ENCODE measurements around the gene PCSK7.
A peak's percentile ranks its signal among the peaks of the same experiment; 100 is the strongest.
"Not testable (repeated sequence)": the region's sequence is repeated elsewhere in the genome, so short reads cannot be mapped to it uniquely, and the experiment has no call there.

Gene PCSK7, protein sequence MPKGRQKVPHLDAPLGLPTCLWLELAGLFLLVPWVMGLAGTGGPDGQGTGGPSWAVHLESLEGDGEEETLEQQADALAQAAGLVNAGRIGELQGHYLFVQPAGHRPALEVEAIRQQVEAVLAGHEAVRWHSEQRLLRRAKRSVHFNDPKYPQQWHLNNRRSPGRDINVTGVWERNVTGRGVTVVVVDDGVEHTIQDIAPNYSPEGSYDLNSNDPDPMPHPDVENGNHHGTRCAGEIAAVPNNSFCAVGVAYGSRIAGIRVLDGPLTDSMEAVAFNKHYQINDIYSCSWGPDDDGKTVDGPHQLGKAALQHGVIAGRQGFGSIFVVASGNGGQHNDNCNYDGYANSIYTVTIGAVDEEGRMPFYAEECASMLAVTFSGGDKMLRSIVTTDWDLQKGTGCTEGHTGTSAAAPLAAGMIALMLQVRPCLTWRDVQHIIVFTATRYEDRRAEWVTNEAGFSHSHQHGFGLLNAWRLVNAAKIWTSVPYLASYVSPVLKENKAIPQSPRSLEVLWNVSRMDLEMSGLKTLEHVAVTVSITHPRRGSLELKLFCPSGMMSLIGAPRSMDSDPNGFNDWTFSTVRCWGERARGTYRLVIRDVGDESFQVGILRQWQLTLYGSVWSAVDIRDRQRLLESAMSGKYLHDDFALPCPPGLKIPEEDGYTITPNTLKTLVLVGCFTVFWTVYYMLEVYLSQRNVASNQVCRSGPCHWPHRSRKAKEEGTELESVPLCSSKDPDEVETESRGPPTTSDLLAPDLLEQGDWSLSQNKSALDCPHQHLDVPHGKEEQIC

DNA sequence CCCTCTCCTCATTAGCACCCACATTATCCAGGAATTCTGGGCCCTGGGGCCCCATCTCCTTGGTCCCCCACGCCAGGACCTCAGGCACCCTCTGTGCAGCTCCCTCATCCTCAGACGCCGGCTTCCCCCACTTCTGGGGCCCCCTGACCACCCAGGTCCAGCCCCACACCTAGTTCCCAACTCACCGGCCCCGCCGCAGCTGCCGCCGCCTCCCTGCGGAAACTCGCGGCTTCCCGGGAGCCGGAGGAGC lies at the start of gene PCSK7:
PCSK7 (minus strand) TSS at position 232 of the 250 bp plus-strand sequence. CDS start 2,229 bp downstream, outside the sequence.
- no peak for DNase-seq (ENCODE audit: low spot score)

DNA sequence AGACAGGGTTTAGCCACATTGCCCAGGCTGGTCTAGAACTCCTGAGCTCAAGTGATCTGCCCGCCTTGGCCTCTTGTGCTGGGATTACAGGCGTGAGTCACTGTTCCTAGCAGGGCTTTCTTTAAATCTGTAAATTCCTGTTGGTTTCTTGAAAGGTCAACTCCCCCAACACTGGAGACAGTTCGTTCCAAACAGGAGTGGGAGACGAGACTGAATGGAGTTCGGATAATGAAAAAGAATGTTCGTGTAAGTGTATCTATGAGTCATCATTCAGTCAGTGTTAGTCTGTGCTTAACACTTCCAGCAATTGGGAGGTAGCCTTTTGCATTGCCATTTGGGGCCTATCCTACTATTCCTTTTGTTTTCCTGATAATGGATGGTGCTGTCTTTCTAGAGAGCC lies 49.3 kb upstream of the PCSK7 start:
- no peak for DNase-seq (ENCODE audit: low spot score)

DNA sequence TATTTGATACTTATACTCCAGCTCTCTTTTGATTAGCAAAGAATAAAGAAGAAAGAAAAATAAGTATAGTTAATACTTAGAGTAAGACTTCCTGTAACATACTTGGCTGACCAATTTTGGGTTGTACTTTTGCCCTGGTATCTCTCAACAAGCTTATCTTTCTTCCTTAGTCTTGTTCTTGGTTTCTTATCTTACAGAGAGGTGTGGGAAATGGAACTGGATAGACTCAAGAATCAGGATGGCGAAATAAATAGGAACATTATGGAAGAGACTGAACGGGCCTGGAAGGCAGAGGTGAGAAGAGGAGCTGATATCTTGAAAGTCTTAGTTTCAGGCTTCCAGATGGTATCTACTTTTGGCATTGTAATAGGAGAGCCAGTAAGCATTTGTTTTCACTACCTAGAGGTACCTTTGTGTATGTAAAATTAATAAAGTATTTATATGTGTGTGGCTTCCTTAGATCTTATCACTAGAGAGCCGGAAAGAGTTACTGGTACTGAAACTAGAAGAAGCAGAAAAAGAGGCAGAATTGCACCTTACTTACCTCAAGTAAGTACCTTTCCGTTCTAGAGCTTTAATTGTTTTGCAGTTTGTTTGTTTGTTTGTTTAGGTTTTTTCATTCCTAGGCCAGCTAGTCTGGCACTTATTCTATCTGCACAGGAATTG lies 48.0 kb upstream of the PCSK7 start:
- no peak for DNase-seq (ENCODE audit: low spot score)

DNA sequence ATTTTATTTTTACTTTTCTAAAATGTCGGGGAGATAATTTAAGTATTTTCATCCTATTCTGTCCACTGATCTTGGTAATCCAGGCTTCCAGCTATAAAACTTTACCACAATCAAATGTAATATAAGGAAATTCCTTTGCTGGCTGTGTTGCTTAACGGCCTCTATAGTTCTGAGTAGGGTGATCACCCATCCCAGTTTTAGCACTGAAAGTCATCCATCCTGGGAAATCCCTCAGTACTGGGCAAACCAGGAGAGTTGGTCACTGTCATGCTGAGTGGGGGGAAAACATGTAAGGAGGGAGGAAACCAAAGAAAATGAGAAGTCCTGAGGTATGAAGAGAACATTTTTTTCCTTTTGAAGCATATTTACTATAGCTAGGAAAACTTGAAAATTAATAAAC lies 46.5 kb upstream of the PCSK7 start:
- DNase-seq (ENCODE audit: low spot score), result no peak

DNA sequence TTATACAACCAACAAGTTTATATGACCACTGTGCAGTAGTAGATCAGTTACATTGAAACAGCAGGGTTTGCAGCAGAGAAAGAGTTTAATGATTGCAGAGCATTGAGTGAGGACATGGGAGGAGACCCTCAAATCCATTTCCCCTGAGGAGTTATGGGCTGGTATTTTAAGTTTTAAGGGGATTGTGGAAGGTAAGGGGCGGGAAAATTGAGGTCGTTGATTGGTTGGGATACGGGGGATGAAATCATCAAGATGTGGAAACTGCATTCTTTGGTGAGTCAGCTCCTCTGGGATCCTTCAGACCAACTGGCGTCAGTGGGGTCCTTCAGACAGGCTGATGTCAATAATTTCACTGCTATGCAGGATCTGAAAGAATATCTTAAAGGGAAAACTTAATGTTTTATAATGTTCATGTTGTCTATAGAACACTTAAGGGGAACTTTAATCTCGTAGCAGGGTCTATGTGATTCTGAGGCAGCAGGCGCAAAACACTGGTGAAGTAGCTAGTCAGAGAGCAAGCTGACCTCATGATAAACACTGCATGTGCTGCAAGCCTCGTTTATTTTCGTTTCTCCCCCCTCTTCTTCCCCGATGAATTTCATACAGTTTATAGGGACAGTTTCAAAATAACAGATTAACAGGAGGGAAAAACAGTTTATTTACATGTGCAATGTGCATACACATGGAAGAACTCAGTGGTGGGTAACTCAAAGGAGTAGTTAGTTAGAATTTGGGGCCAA lies 41.8 kb upstream of the PCSK7 start:
- DNase-seq (ENCODE audit: low spot score), result no peak

DNA sequence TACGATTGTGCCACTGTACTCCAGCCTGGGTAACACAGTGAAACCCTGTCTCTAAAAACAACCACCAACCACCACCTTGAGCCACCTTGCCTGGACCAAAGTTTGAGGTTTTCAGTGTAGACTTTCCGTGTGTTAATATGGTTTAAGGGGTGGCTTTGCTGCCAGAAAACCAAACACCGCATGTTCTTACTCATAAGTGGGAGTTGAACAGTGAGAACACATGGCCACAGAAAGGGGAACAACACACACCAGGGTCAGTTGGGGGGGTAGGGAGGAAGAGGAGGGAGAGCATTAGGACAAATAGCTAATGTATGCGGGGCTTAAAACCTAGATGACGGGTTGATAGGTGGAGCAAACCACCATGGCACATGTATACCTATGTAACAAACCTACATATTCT lies 40.3 kb upstream of the PCSK7 start:
- not testable (repeated sequence) for DNase-seq (ENCODE audit: low spot score)

DNA sequence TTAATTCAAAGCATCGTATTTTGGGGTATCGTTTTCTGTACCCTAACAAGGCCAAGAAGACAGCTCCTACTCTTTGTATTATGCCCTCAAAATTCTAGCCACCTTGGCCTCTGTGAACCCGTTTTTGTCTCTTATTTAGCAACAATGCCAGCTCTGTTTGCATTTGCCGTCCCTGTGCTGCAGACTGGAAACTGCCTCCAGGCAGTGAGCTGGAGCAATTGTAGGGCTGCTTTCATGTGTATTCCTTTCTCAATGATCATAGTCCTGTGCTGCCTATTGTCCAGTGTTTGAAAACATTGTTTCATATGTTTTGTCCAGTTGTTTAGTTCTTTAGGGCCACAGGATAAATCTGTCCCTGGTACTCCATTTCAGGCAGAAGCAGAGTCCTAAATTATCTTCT lies 39.3 kb upstream of the PCSK7 start:
- no peak for DNase-seq (ENCODE audit: low spot score)

DNA sequence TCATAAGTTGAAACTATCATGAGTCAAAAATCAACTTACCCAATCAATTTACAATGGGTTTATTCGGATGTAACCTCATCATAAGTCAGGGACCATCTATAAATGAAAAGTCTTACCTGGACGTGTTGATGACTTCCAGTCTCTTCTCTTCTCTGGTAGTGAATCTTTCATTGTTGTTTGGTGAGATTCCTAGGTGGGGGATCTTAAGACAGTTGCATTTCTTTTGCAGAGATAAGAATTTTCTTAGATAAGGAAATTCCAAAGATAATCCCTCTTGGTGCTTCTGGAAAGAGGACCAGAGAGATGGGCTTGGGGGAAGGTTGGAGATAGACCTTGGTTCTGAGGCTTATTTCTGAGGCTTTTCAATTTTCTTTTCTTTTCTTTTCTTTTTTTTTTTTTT lies 38.0 kb upstream of the PCSK7 start:
- no peak for DNase-seq (ENCODE audit: low spot score)

DNA sequence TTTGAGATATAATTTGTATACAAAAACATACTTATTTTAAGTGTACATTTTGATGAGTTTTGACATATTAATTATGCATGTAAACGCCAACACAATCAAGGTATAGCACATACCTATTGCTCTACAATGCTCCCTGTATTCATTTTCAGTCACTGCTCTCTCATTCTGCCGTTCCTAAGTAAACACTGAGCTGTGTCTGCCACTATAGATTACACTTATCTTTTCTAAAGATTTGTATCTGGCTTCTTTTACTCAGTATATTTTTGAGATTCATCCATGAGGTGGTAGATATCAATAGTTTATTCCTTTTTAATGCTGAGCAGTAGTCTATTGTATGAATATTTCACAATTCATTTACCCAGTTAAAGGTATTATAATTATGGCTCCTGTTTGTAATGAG lies 33.9 kb upstream of the PCSK7 start:
- DNase-seq (ENCODE audit: low spot score), result no peak

DNA sequence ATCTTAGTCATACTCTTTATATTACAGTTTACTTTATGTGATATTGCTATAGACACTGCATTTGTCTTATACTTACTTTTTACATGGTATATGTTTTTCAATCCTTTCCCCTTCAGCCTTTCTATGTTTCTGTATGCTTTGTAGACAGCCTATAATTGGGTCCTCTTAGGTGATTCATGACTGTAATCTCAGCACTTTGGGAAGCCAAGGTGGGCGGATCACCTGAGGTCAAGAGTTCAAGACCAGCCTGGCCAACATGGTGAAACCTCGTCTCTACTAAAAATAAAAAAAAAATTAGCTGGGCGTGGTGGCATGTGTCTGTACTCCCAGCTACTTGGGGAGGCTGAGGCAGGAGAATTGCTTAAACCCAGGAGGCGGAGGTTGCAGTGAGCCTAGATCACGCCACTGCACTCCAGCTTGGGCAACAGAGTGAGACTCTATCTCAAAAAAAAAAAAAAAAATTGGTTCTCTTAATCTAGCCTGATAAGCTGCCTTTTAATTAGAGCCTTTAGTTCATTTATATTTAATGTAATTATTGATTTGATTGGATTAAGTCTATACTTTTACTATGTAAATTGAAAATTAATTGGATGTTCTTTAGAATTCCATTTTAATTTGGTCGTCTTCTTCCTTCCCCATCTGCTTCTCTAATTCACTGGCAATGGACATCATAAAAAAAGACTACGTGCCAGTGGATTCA lies 32.9 kb upstream of the PCSK7 start:
- not testable (repeated sequence) for DNase-seq (ENCODE audit: low spot score)

DNA sequence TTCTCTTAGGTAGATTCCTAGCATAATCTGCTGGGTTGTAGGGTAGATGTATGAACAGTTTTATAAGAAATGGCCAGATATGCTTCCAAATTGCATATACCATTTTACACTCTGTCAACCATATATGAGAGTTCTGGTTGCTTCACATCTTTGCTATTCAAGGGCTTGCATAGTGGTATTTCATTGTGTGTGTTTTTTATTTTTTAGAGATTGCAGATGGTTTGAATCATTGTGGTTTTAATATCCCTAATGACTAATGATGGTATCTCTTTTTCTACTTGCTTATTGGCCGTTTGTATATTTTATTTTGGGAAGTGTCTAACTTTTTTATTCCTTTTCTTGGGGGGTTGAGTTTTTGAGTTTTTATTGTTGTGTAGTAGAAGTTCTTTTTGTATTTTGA lies 27.5 kb upstream of the PCSK7 start:
- no peak for DNase-seq (ENCODE audit: low spot score)

DNA sequence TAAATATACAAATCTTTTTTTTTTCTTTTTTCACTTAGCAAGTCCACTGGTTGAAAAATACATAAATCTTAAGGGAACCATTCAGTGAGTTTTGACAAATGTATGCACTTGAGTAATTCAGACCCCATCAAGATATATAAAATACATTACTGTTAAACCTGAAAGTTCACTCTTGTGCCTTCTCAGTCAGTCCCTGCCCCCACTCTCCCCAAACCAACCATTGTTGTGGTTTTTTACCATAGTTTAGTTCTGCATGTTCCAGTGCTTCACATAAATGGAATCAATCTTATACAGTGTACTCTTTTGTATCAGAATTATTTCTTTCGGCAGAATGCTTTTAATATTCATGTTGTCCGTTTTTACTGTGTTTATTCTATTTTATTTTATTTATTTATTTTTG lies 26.7 kb upstream of the PCSK7 start:
- DNase-seq (ENCODE audit: low spot score), result no peak

DNA sequence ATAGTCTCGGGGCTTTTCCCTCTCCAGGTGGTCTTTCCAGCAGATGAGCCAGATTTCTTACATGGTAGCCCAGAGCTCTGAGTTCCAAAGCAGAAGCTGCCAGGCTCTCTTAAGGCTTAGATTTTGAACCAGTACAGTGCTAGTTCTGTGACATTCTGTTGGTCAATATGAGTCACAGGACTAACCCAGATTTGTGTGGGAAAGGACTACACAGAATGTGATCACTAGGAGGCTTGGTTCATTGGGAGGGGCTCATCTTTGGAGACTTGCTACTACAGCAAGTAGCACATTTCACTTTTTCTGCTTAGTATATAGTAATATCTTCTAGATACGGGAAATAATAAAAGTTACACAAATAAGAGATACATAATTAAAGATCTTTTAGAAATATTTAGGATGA lies 24.7 kb upstream of the PCSK7 start:
- no peak for DNase-seq (ENCODE audit: low spot score)

DNA sequence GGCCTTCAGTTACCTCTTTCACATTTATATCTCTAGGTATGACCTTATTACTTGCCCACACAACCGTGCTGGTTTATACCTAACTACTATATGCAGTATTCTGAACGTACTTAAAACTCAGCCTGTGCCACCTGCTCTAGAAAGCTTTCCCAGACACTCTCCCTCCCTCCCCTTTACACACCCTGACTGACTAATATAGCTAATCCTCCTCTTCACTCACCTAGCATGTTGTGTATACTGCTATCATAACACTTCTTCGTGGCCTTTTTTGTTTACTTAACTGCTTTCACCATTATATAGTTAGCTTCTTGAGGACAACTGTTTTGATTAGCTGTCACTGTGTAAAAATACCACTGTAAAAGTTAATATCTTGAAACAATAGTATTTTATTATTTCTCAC lies 24.1 kb upstream of the PCSK7 start:
- DNase-seq (ENCODE audit: low spot score), result no peak

DNA sequence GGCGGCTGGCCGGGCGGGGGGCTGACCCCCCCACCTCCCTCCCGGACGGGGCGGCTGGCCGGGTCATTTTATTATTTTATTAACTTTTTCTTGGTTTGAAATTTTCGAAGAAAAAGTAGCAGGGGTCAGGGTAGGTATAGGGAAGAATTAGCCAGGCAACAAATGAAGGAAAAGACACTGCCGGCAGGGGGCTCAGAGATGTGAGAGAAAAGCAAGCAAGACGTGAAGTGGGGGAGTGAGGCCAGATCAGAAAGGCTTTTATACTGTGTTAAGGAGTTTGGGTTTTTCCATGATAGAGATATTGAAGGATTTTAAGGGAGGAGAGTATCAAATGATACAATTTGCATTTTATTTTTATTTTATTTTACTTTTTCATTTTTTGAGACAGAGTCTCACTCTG lies 19.6 kb upstream of the PCSK7 start:
- no peak for DNase-seq (ENCODE audit: low spot score)

DNA sequence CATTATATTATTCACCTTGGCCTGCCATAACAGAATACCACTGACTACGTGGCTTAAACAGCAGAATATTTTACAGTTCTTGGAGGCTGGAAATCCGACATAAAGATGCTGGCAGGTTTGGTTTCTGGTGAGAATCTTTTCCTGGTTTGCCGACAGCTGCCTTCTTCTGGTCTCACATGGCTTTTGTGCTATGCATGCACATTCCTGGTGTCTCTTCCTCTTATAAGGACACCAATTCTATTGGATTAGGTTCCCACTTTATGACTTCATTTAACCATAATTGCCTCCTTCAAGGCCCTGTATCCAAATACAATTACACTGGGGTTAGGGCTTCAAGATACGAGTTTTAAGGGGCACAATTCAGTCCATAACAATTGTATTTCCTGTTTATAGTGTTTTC lies 17.7 kb upstream of the PCSK7 start:
- DNase-seq (ENCODE audit: low spot score), result no peak

DNA sequence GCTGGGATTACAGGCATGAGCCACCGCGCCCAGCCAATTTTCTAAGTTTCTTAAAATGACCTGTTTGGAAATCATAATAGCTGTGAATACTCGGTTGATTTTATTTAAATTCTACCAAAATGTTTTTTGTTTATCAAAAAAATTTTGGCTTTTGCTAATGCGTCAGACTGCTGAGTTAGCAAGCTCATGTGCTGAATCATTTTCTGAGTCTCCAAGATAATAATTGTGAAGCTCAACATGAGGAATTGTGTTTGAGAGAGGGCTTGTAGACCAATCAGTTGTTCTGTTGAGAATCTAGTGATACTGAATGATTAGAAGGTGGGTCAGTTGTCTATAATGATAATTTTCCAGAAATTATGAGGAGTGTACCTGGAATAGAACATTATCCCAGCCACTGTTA lies 16.5 kb upstream of the PCSK7 start:
- no peak for DNase-seq (ENCODE audit: low spot score)

DNA sequence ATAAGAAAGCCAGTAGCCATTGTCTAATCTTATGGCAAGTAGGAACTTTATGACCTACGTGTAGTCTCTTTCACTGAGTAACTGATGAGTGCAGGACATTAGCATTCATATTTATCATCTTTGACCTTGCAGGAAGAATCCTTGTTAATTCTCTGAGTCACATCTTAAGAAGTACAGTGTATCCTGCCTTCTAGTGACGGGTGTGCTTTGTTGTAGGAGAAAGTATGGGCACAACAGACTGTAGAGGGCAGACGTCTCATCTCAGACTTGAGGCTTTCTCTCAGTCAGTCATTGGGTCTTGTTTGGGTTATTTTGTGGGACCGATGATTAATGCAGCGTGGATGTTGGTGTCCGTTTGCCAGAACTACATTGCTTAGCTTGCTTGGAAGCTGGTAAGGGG lies 7.4 kb upstream of the PCSK7 start:
- DNase-seq (ENCODE audit: low spot score), result no peak

DNA sequence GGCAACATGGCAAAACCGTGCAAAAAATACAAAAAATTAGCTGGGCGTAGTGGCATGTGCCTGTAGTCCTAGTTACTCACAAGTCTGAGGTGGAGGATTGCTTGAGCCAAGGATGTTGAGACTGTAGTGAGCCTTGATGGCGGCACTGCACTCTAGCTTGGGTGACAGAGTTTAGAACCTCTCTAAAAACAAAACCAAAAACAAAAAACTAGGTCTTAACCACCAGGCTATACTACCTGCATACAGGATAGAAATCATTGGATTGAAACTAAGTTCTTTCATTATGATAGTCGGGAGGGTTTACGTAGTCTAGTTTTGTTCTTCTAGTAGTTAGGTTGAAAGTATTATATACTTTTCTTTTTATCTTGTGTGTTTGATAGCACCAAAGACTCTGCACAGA lies 6.3 kb upstream of the PCSK7 start:
- DNase-seq (ENCODE audit: low spot score), result no peak

DNA sequence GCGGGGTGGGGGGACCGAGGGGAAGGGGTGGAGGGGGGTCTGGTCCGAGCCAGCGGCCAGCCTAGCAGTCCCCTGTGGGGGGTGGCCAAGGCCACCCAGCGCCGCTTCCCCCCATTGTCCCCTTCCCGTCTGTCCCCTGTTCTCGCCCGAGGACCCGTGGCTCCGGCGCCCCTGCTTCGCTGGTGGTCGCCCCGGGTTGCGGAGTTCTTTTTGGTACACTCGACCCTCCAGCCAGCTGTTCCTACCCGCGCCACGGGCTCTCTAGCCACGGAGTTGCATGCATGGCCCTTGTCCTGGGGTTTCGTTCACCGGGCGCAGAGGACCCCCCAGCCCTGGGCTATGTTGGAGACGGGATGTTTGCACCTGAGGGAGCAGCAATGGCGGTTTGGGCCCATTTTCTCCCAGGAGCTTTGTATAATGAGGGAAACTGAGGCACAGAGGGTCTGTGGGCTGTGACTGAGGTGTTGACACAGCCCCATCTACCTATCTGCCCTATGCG lies 1.1 kb upstream of the PCSK7 start:
- DNase-seq (ENCODE audit: low spot score), result peak; percentile 71

DNA sequence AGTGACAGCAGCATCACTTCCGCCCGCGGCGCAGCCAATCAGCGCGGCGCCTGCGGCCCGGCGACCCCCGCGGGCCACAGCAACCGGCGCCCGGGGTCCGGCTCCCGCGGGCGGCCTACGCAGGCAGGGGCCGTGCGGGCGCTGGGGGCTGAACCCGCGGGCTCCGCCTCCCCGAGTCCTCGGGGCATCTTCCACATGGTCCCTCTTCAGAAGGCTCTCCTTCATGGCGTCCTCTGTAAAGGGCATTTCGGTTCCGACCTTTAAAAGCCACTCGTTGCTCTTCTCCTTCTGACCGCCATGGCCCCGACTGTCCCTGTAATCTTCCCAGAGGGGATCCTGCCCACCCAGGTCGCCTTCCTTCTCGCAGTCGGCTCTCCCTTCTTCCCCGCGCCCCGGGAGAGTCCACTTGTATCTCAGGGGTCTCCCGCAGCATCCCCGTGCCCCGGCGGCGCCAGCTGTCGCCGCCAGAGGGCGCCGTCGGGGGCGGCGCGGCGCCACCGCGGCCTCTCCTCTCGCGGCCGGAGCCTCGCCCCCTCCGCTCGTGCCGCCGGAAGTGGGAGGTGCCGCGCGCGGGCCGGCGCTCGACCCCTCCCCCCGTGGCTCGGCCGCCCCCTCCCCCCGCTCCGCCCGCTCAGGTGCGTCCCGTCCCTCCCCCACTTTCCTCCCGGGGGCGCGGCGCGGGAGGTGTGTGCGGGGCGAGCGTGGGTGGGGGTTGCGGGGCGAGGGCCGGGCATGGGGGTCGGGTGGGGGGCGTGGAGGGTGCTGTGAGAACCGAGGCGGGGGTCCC lies 412 bp upstream of the PCSK7 start, which contains the start of gene RNF214:
RNF214 (plus strand) TSS at position 580 of the 787 bp plus-strand sequence. CDS start 1,602 bp downstream, outside the sequence.
- peak; percentile 98 for DNase-seq (ENCODE audit: low spot score)

Measured in D341Med (cell line).